Common myeloid progenitor, CD34-positive (primary cell): ENCODE results near the gene GYPC.
"Not testable (repeated sequence)": the region's sequence is repeated elsewhere in the genome, so short reads cannot be mapped to it uniquely, and the experiment has no call there.

Experiments used
- CTCF ChIA-PET: fragments of 350-600 bp; sonication (Branson Sonifier 250); formaldehyde crosslinking; loops from one replicate; lab custom pipeline; 2021; ENCODE audit warnings: antibody characterized with exemption; lab: Charles Lee
- POLR2A ChIA-PET: fragments of 350-600 bp; sonication (Branson Sonifier 250); formaldehyde crosslinking; loops from one replicate; lab custom pipeline; 2021; ENCODE audit warnings: antibody characterized with exemption; lab: Charles Lee
- DNase-seq, 3 donors: peaks; one replicate each; pipeline versions ENCODE4 v3.0.0 to v3.0.0-alpha.2; 2013
- H3K27ac ChIP-seq, 2 experiments: 1 replicate in 1 of 2; 2 replicates in 1 of 2; pipeline ENCODE4 v1.7.0; 2013; ENCODE audit warnings: inconsistent platforms in 2 of 2, low read length in 2 of 2, mild to moderate bottlenecking in 2 of 2, low read depth in 1 of 2, moderate library complexity in 1 of 2; ENCODE audit not compliant: severe bottlenecking in 2 of 2, insufficient read depth in 1 of 2, poor library complexity in 1 of 2
- H3K27me3 ChIP-seq, 5 experiments: replicated peaks in 2 of 5; 1 replicate in 3 of 5; 2 replicates in 2 of 5; pipeline versions ENCODE4 v1.6.1 to v1.7.0; 2013; ENCODE audit warnings: low read length in 4 of 5, mild to moderate bottlenecking in 2 of 5, moderate library complexity in 2 of 5, inconsistent platforms in 1 of 5; ENCODE audit not compliant: insufficient read depth in 5 of 5, control insufficient read depth in 4 of 5
- H3K36me3 ChIP-seq, 4 experiments: 1 replicate in 2 of 4; 2 replicates in 2 of 4; pipeline versions ENCODE4 v1.6.1 to v1.7.0; 2013; ENCODE audit warnings: low read length in 3 of 4, control low read depth in 1 of 4, mild to moderate bottlenecking in 1 of 4; ENCODE audit not compliant: control insufficient read depth in 4 of 4, insufficient read depth in 4 of 4
- H3K4me1 ChIP-seq, 4 experiments: 1 replicate in 3 of 4; 2 replicates in 1 of 4; pipeline versions ENCODE4 v1.6.1 to v1.7.1; 2013; ENCODE audit warnings: low read length in 3 of 4, mild to moderate bottlenecking in 3 of 4, control low read depth in 1 of 4, inconsistent platforms in 1 of 4, moderate library complexity in 1 of 4; ENCODE audit not compliant: control insufficient read depth in 4 of 4, insufficient read depth in 4 of 4; ENCODE audit errors: control extremely low read depth in 1 of 4
- H3K4me3 ChIP-seq, 7 experiments: 1 replicate in 4 of 7; 2 replicates in 3 of 7; pipeline versions ENCODE4 v1.5.1 to v1.7.0; 2013; ENCODE audit warnings: mild to moderate bottlenecking in 7 of 7, low read length in 6 of 7, moderate library complexity in 6 of 7, inconsistent platforms in 2 of 7, low read depth in 2 of 7, control low read depth in 1 of 7; ENCODE audit not compliant: insufficient read depth in 4 of 7, control insufficient read depth in 1 of 7; ENCODE audit errors: extremely low read depth in 1 of 7
- H3K9me3 ChIP-seq, 5 experiments: 1 replicate in 4 of 5; 2 replicates in 1 of 5; pipeline versions ENCODE4 v1.6.1 to v1.7.1; 2013; ENCODE audit warnings: low read length in 4 of 5, mild to moderate bottlenecking in 2 of 5, inconsistent platforms in 1 of 5, low read depth in 1 of 5, moderate library complexity in 1 of 5; ENCODE audit not compliant: control insufficient read depth in 4 of 5, insufficient read depth in 2 of 5; ENCODE audit errors: control extremely low read depth in 1 of 5
- WGBS: methylation state at CpG from one replicate; pipeline ENCODE4 v1.1.5; 2013; ENCODE audit not compliant: insufficient coverage; 5-methylcytosine and 5-hydroxymethylcytosine counted together

GYPC gene

GRCh38 chr2:126715111-126715510 lies 59.2 kb downstream of the GYPC start:
- no peaks in the 10 kb centered on the region for H3K9me3 ChIP-seq
- no peak overlapping the region for H3K4me3 ChIP-seq
- H3K36me3 ChIP-seq, result no peaks in the 10 kb centered on the region
- H3K27me3 ChIP-seq, result no peaks in the 10 kb centered on the region
- no peak overlapping the region for H3K27ac ChIP-seq
- POLR2A ChIA-PET, result no interaction called here
- CTCF ChIA-PET, result interaction anchor here (1.9 kb wide), 1 partner anchor 17 kb away, joined by 4 read pairs; no protein-coding TSS in a partner anchor
- WGBS, result 96% methylated on average over 2 of the region's 3 CpGs
- H3K4me1 ChIP-seq, result peaks cover 2 to 18% (median 9%) of the 10 kb centered on the region in 4 experiments
- DNase-seq, result no peak

DNA sequence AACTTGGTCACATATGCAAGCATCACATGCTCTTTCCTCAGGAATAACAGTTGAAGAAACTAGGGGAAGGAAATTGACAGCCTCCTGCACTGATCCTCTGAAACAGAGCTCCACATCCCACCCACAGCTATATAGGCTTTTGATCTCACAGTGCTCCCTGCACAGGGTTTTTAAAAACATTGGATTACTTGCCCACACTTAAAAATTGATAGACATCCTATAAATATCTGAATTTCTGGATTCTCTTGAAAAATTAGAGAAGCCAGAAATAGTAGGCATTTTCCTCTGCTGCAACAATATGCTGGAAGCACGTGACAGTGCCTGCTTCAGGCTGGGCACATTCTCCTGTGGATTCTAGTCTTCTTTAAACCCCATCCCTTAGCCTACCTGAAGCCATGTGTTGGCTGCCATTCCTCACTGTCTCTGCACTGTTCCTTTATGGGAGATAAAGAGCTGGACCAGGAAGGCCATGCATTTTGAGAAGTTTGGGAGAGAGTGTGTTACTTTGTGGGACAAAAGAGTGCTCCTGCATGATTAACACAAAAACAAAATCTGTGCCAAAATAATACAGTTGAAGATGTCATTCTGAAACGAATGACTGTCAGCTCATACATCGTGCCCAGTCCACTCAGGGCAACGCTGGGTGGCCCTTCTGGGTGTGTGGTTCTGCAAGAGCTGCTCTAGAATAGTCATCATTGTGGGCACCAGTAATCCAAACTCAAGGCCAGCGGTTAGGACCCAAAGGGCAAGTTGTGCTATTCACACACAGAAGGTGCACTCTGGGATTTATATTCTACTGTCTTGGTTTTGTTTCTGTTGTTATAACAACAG lies 59.8 kb downstream of the GYPC start:
- POLR2A ChIA-PET, result no interaction called here

GRCh38 chr2:126717277-126717676 lies 61.3 kb downstream of the GYPC start:
- peaks cover 2 to 22% (median 9%) of the 10 kb centered on the region in 4 experiments for H3K4me1 ChIP-seq
- WGBS, result 100% methylated on average over 6 of the region's 10 CpGs
- DNase-seq, CTCF ChIA-PET, H3K36me3 ChIP-seq, H3K4me3 ChIP-seq, POLR2A ChIA-PET, H3K9me3 ChIP-seq, H3K27me3 ChIP-seq, H3K27ac ChIP-seq: not testable (repeated sequence)

More for the DNA sequence above, 59.8 kb downstream of the GYPC start:
- CTCF ChIA-PET, result no interaction called here
- Histone ChIP-seq H3K4me3 (no peak overlapping the region), H3K4me1 (peaks cover 2 to 22% (median 9%) of the 10 kb centered on the region in 4 experiments), H3K9me3 (no peaks in the 10 kb centered on the region), H3K27ac (no peak overlapping the region), H3K27me3 (no peaks in the 10 kb centered on the region), H3K36me3 (no peaks in the 10 kb centered on the region)
- WGBS, result 75% methylated on average over 4 of the region's 5 CpGs
- no peak for DNase-seq

GRCh38 chr2:126717928-126718327 lies 62.0 kb downstream of the GYPC start:
- DNase-seq, result no peak
- CTCF ChIA-PET, result no interaction called here
- Histone ChIP-seq H3K27ac (no peak overlapping the region), H3K4me1 (peaks cover 2 to 22% (median 9%) of the 10 kb centered on the region in 4 experiments), H3K36me3 (no peaks in the 10 kb centered on the region), H3K9me3 (no peaks in the 10 kb centered on the region), H3K27me3 (no peaks in the 10 kb centered on the region), H3K4me3 (no peak overlapping the region)
- POLR2A ChIA-PET, result no interaction called here
- 98% methylated on average over 4 of the region's 5 CpGs for WGBS

DNA sequence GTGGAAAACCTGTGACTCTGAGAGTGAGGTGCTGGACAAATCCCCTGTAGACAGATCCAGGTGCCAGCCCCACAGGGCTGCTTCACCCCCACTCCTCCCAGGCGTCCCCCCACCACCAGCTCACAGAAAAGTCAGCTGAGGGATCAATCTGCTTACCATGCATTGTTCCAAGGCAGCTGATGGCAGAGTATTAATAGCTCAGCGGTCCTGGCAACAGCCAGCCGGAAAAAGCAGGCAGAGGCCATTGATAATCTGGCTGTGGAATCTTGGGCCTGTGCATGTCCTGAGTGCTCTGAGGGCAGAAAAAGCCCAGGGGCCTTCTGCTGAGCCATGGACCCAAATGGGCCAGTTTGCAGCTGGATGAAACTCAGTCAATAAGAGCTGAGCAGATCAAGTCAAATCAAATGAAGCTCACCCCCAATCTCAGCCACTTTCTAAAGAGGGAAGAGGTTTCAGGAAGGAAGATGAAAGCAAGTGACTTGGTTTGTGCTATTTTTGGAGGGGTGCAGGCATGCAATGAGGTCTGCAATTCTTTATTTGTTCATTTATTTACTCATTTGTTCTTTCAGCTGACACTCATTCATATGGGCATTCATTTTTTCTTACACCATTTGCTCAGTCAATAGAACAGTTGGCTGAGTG lies 63.4 kb downstream of the GYPC start:
- POLR2A ChIA-PET, result no interaction called here
- peaks cover 0 to 5% (median 0%) of the 10 kb centered on the region in 5 experiments for H3K9me3 ChIP-seq
- CTCF ChIA-PET, result no interaction called here
- peaks cover 2 to 19% (median 9%) of the 10 kb centered on the region in 4 experiments for H3K4me1 ChIP-seq
- H3K36me3 ChIP-seq, result no peaks in the 10 kb centered on the region
- H3K4me3 ChIP-seq, result no peak overlapping the region
- H3K27me3 ChIP-seq, result no peaks in the 10 kb centered on the region
- no peak overlapping the region for H3K27ac ChIP-seq
- 93% methylated on average over 3 of the region's 3 CpGs for WGBS
- DNase-seq, result no peak

DNA sequence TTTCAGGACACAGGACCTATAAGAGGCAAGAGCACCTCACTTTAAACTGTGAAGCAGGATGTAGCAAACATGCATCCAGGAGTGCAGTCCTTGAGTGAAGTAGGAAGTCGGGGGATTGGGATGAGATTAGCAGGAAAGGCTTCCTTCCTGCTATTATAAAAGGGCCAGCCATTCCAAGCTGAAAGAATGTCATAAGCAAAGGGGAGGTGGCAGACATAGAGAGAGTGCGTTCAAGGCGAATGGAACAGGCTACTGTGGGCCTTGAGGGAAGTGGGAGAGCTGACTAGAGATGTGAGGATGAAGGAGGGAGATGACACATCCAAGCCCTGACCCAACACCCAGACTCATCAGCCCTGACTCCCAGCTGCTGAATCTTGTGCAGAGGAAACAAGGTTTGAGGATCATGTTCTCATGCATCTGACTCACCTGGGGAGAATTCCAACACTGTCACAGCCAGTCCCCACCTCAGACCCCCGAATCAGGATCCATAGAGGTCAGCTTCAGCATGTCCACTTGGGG lies 63.9 kb downstream of the GYPC start:
- H3K27me3 ChIP-seq, result no peaks in the 10 kb centered on the region
- ChIA-PET POLR2A (no interaction called here), CTCF (no interaction called here)
- peaks cover 0 to 8% (median 3%) of the 10 kb centered on the region in 5 experiments for H3K9me3 ChIP-seq
- no peak overlapping the region for H3K27ac ChIP-seq
- H3K4me3 ChIP-seq, result no peak overlapping the region
- 100% methylated on average over 3 of the region's 4 CpGs for WGBS
- H3K36me3 ChIP-seq, result no peaks in the 10 kb centered on the region
- H3K4me1 ChIP-seq, result peaks cover 2 to 17% (median 9%) of the 10 kb centered on the region in 4 experiments
- DNase-seq, result no peak

DNA sequence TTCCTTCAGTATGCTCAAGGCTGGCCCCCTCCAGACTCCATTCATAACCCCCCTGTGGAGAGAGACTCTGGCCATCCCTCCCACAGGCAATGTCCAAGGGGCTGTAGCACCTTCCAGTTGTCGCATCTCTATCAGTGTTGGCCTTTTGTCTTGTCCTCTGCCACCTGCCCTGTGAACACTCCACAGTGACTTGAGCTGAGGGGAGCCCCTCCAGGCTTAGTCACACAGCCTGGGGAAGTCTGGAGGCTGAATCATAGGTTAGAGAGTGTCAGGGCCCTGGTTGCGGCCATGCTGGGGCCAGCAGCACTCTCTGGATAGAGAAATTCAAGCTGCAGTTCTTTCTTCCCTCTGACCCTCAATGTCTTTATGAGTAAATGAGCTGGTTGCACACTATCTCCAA lies 64.7 kb downstream of the GYPC start:
- Histone ChIP-seq H3K27me3 (no peaks in the 10 kb centered on the region), H3K9me3 (peaks cover 0 to 10% (median 7%) of the 10 kb centered on the region in 5 experiments), H3K4me3 (no peak overlapping the region), H3K4me1 (peaks cover 2 to 17% (median 9%) of the 10 kb centered on the region in 4 experiments), H3K27ac (no peak overlapping the region), H3K36me3 (no peaks in the 10 kb centered on the region)
- POLR2A ChIA-PET, result no interaction called here
- CTCF ChIA-PET, result interaction anchor here (1.0 kb wide), 1 partner anchor 13 kb away, joined by 3 read pairs; no protein-coding TSS in a partner anchor
- no peak for DNase-seq
- WGBS, result 100% methylated on average over 1 of the region's 2 CpGs
